Measurements from ENCODE around the gene MAMDC2.

DNA sequence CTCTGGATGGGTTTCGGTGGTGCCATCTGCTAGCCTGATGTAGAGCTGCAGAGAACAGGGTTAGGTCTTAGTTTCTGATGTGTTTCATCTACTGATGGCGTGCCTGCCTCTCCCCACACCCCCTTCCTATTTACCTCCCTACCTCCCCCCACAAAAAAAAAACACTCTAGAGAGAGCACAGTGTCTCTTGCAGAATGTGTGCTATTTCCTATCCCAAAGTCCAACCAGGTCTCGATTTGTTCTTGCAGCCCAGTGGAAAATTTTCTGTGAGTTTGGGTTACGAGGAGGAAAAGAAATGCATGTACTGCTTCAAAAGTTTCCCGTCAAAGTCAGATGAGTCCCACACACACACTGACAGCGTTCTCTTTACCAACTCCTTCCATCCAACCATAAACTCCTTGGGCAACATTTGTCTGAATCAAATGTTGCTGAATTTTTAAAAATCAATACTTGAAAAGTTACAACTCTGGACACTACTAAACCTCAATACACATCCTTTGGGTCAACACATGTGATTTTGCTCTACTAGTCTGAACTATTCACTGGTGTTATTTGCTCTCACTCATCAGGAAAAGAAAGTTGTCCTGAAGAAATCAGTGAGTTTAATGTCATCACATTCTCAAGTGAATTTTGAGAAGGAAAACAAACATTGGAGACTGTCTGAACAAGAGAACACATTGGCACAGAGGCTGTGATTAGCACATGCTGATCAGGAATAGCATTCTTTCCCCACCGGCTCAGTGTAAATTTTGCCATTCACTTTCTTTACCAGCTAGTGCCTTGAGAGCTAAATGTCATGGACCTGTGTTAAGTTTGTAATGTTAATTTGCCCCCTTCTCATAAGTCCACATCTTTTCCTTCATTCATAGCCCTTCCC lies 84.1 kb downstream of the MAMDC2 start:
- TF ChIP-seq, protein P1, sequence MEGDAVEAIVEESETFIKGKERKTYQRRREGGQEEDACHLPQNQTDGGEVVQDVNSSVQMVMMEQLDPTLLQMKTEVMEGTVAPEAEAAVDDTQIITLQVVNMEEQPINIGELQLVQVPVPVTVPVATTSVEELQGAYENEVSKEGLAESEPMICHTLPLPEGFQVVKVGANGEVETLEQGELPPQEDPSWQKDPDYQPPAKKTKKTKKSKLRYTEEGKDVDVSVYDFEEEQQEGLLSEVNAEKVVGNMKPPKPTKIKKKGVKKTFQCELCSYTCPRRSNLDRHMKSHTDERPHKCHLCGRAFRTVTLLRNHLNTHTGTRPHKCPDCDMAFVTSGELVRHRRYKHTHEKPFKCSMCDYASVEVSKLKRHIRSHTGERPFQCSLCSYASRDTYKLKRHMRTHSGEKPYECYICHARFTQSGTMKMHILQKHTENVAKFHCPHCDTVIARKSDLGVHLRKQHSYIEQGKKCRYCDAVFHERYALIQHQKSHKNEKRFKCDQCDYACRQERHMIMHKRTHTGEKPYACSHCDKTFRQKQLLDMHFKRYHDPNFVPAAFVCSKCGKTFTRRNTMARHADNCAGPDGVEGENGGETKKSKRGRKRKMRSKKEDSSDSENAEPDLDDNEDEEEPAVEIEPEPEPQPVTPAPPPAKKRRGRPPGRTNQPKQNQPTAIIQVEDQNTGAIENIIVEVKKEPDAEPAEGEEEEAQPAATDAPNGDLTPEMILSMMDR (IDR thresholded peaks at IDR 0.05) = no peak
- no peak for TF ChIP-seq POLR2A (IDR thresholded peaks at IDR 0.05)

All from Peyer's patch (tissue), 4 donors.